Calu3 (cell line): Measurements from ENCODE around the gene ZDHHC11. TPM values are rescaled to one million over a fixed set of nuclear protein-coding genes. Genes with fewer than 3 reads are reported as not detected.

ENCODE experiments used
- BruUV-seq: library from RNA; stranded (reverse); fragments of 400-500 nt; replicated peaks from 2 replicates; lab custom pipeline; 2021; lab: Mats Ljungman, UMichigan
- CTCF ChIA-PET: fragments of 300-600 bp; sonication (Branson Sonifier 250); formaldehyde crosslinking; loops from one replicate; lab custom pipeline; 2022; ENCODE audit warnings: antibody characterized with exemption; lab: Charles Lee
- DNase-seq: peaks from one replicate; pipeline ENCODE4 v3.0.0; 2022
- H3K27ac Mint-ChIP-seq: one replicate; pipeline ENCODE4 v1.8.0; 2022; ENCODE audit warnings: mixed read lengths; ENCODE audit not compliant: unreplicated experiment
- H3K27me3 Mint-ChIP-seq: one replicate; pipeline ENCODE4 v1.8.0; 2022; ENCODE audit warnings: mixed read lengths; ENCODE audit not compliant: unreplicated experiment
- H3K36me3 Mint-ChIP-seq: one replicate; pipeline ENCODE4 v1.8.0; 2022; ENCODE audit warnings: mild to moderate bottlenecking, moderate library complexity, mixed read lengths; ENCODE audit not compliant: insufficient read depth, unreplicated experiment
- H3K4me1 Mint-ChIP-seq: one replicate; pipeline ENCODE4 v1.8.0; 2022; ENCODE audit warnings: mild to moderate bottlenecking, low read depth, mixed read lengths; ENCODE audit not compliant: unreplicated experiment
- H3K4me3 Mint-ChIP-seq: one replicate; pipeline ENCODE4 v1.8.0; 2022; ENCODE audit warnings: mild to moderate bottlenecking, low read depth, moderate library complexity, mixed read lengths; ENCODE audit not compliant: unreplicated experiment
- H3K9me3 Mint-ChIP-seq: one replicate; pipeline ENCODE4 v1.8.0; 2022; ENCODE audit warnings: low read depth, mixed read lengths; ENCODE audit not compliant: unreplicated experiment
- intact Hi-C: fragments of 100-400 bp; cut with micrococcal nuclease; formaldehyde crosslinking; loops from one replicate; pipeline ENCODE4 v1.10.0; 2022; ENCODE audit not compliant: unreplicated experiment
- total RNA-seq: library from RNA; stranded (reverse); gene quantifications from 2 replicates; pipeline ENCODE4 v1.2.3, GENCODE V29; 2022
- TF ChIP-seq, protein P1 (sequence below): fragments of 200-600 bp; IDR thresholded peaks from one replicate; pipeline ENCODE4 v1.8.0; 2022; ENCODE audit warnings: antibody characterized with exemption; ENCODE audit not compliant: unreplicated experiment

Gene ZDHHC11
- total RNA-seq, 1 experiment from 2014 or later, result 60.8 TPM

DNA sequence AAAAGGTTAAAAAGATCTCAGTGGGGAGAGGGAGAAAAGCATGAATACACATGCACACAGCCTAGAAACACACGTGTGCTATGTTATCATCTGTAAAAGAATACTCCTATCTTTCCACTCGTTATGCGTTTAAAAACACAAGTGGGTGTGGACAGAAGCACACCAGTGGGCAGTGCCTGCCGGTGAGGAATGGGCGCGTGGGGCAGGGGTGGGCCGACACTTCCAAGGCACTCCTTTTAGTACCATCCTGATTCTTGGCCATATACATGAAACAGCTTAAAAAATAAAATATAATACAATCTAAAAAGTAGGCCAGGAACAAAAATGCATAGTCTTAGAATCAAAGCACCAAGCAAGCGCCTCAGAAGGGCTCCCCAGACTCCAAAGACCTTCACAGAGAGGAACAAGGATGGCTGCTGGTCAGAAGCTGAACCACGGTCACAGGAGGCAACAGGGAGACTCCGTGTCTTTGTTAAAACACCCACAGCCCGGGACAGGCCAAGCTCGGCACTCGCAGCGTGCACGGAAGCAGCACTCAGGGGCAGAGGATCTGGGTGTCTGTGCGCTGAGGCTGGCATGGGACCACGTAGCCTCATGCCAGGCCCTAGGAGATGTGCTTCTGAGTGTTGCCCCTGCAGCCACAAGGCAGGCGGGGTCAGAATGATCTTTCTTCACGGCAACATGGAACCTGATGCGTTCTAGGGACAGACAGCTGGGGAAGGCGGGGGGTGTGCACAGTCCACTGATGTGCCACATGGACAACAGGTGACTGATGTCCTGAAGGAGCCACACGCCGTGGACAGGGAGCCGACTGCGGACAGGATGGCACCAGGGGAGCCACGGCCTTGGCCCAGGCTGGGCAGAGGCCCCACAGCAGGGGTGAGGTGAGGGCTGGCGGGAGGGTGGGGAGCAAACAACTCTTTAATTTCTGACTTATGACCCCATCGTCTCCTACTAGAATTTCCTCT, 25.9 kb upstream of the ZDHHC11 start:
- H3K9me3 Mint-ChIP-seq, result no peaks in the 10 kb centered on the region
- peaks cover 42% of the 10 kb centered on the region for H3K36me3 Mint-ChIP-seq
- no peak overlapping the region for H3K4me3 Mint-ChIP-seq
- intact Hi-C loops, result no loop called here
- H3K4me1 Mint-ChIP-seq, result no peaks in the 10 kb centered on the region
- TF ChIP-seq, protein P1, sequence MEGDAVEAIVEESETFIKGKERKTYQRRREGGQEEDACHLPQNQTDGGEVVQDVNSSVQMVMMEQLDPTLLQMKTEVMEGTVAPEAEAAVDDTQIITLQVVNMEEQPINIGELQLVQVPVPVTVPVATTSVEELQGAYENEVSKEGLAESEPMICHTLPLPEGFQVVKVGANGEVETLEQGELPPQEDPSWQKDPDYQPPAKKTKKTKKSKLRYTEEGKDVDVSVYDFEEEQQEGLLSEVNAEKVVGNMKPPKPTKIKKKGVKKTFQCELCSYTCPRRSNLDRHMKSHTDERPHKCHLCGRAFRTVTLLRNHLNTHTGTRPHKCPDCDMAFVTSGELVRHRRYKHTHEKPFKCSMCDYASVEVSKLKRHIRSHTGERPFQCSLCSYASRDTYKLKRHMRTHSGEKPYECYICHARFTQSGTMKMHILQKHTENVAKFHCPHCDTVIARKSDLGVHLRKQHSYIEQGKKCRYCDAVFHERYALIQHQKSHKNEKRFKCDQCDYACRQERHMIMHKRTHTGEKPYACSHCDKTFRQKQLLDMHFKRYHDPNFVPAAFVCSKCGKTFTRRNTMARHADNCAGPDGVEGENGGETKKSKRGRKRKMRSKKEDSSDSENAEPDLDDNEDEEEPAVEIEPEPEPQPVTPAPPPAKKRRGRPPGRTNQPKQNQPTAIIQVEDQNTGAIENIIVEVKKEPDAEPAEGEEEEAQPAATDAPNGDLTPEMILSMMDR, result no peak
- CTCF ChIA-PET, result no interaction called here
- DNase-seq, result no peak
- BruUV-seq, result no TSS peak
- H3K27ac Mint-ChIP-seq, result no peak overlapping the region
- no peaks in the 10 kb centered on the region for H3K27me3 Mint-ChIP-seq

DNA sequence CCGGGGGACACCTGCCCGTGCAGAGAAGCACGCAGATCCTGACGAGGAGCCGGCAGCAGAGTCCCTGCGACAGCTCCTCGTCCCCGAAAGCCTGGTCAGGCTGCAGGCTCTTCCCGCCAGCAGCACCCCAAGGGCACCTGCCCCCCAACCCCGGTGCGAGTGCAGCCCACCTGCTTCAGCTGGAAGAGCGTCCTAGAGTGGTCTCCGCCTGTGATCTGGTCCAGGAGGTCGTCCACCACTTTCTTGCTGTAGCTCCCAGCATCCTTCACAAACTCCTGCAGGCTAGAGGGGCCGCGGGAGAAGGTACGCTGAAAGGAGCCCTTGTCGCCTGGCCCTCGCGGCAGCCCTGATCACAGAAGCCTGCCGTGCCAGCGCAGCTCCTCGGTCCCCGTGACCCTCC, 25.1 kb upstream of the ZDHHC11 start:
- no peaks in the 10 kb centered on the region for H3K9me3 Mint-ChIP-seq
- CTCF ChIA-PET, result no interaction called here
- intact Hi-C loops, result no loop called here

GRCh38 chr5:873328-873727, 22.5 kb upstream of the ZDHHC11 start:
- Mint-ChIP-seq H3K27me3 (no peaks in the 10 kb centered on the region), H3K4me1 (no peaks in the 10 kb centered on the region), H3K9me3 (no peaks in the 10 kb centered on the region), H3K27ac (no peak overlapping the region), H3K4me3 (no peak overlapping the region), H3K36me3 (peaks cover 61% of the 10 kb centered on the region)
- DNase-seq, result no peak
- no TSS peak for BruUV-seq
- CTCF ChIA-PET, result no interaction called here
- TF ChIP-seq, protein P1, result no peak
- intact Hi-C loops, result no loop called here

More for the DNA sequence above, 25.1 kb upstream of the ZDHHC11 start:
- H3K27me3 Mint-ChIP-seq, result no peaks in the 10 kb centered on the region
- DNase-seq, result no peak
- TF ChIP-seq, protein P1, result no peak
- BruUV-seq, result no TSS peak
- no peak overlapping the region for H3K27ac Mint-ChIP-seq
- H3K4me1 Mint-ChIP-seq, result no peaks in the 10 kb centered on the region
- peaks cover 42% of the 10 kb centered on the region for H3K36me3 Mint-ChIP-seq
- no peak overlapping the region for H3K4me3 Mint-ChIP-seq

- H3K36me3 Mint-ChIP-seq, result peaks cover 55% of the 10 kb centered on the region
- H3K4me3 Mint-ChIP-seq, result no peak overlapping the region
- no peak overlapping the region for H3K27ac Mint-ChIP-seq
- BruUV-seq, result no TSS peak
- no peak for DNase-seq
- H3K9me3 Mint-ChIP-seq, result no peaks in the 10 kb centered on the region
- intact Hi-C loops, result no loop called here
- CTCF ChIA-PET, result interaction anchor here (0.7 kb wide), 1 partner anchor 302 kb away, joined by 3 read pairs; no protein-coding TSS in a partner anchor
- H3K27me3 Mint-ChIP-seq, result no peaks in the 10 kb centered on the region
- no peaks in the 10 kb centered on the region for H3K4me1 Mint-ChIP-seq
- TF ChIP-seq, protein P1, result no peak
Measured at GRCh38 chr5:872301-872700, 21.5 kb upstream of the ZDHHC11 start.
